Upper lobe of left lung (tissue), 4 donors: ENCODE measurements around the gene OR6B3.

Source experiments
- POLR2A ChIP-seq, 4 donors: fragments of 450-650 bp; IDR thresholded peaks; one replicate each; pipeline ENCODE4 v1.5.1; 2016 to 2017; ENCODE audit warnings: antibody characterized with exemption in 4 of 4, mild to moderate bottlenecking in 2 of 4
- POLR2AphosphoS5 ChIP-seq, 2 donors: sonication (generic); formaldehyde crosslinking; IDR thresholded peaks; one replicate each; pipeline ENCODE4 v1.5.1; 2017; ENCODE audit warnings: antibody characterized with exemption in 2 of 2
- TF ChIP-seq, protein P1 (sequence below), 6 experiments: fragments of 450-650 bp in 4 of 6; fragments of 200-600 bp in 2 of 6; sonication (generic) in 2 of 6; IDR thresholded peaks; one replicate each; pipeline ENCODE4 v1.5.1; 2016 to 2019; ENCODE audit warnings: antibody characterized with exemption in 6 of 6

DNA sequence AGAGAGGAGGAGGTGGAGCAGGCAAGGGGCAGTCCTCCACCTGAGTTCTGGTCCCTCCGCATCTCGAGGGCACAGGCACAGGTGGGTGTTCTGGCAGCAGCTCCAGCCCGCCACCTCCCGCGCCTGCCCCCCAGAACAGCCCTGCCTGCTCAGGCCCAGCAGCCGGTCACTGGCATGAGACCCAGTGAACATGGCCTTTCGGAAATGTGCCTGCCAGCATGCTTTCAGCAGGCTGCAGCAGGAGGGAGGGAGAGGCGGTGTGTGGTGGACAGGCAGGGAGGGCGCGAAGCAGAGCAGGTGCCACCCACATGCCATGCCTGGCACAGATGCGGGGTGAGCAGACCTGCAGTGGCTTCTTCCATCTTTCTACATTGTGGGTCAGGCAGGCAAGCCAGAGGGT, 3.4 kb upstream of the OR6B3 start:
- TF ChIP-seq, protein P1, sequence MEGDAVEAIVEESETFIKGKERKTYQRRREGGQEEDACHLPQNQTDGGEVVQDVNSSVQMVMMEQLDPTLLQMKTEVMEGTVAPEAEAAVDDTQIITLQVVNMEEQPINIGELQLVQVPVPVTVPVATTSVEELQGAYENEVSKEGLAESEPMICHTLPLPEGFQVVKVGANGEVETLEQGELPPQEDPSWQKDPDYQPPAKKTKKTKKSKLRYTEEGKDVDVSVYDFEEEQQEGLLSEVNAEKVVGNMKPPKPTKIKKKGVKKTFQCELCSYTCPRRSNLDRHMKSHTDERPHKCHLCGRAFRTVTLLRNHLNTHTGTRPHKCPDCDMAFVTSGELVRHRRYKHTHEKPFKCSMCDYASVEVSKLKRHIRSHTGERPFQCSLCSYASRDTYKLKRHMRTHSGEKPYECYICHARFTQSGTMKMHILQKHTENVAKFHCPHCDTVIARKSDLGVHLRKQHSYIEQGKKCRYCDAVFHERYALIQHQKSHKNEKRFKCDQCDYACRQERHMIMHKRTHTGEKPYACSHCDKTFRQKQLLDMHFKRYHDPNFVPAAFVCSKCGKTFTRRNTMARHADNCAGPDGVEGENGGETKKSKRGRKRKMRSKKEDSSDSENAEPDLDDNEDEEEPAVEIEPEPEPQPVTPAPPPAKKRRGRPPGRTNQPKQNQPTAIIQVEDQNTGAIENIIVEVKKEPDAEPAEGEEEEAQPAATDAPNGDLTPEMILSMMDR (IDR thresholded peaks at IDR 0.05) = no peak
- TF ChIP-seq POLR2AphosphoS5 (IDR thresholded peaks at IDR 0.05) (no peak), POLR2A (IDR thresholded peaks at IDR 0.05) (no peak)
